Keratinocyte (primary cell): ENCODE data around the gene IGF2BP2. TPM values are rescaled to one million over a fixed set of nuclear protein-coding genes. Genes with fewer than 3 reads are reported as not detected.

Experiments
- DNase-seq: peaks from one replicate; pipeline ENCODE4 v3.0.0-alpha.2; 2011; ENCODE audit warnings: low read depth, missing footprints, low spot score
- FAIRE-seq: peaks from 2 replicates; lab custom pipeline; 2011; peaks lifted over from hg19 to GRCh38; lab: Jason Lieb, UNC
- H2AFZ ChIP-seq: 2 replicates; pipeline ENCODE4 v1.6.0; 2012; ENCODE audit warnings: low read length, control low read depth, inconsistent platforms; ENCODE audit not compliant: control insufficient read depth
- H3K27ac ChIP-seq: 2 replicates; pipeline ENCODE4 v1.5.1; 2011; ENCODE audit warnings: low read length; ENCODE audit not compliant: control insufficient read depth, insufficient read depth
- H3K27me3 ChIP-seq: 3 replicates; pipeline ENCODE4 v1.6.0; 2011; ENCODE audit warnings: low read length; ENCODE audit not compliant: control insufficient read depth, insufficient read depth; ENCODE audit errors: extremely low read depth
- H3K36me3 ChIP-seq, 2 experiments: 2 replicates in 1 of 2; 3 replicates in 1 of 2; pipeline ENCODE4 v1.5.1; 2011; ENCODE audit warnings: low read length in 2 of 2, mild to moderate bottlenecking in 1 of 2; ENCODE audit not compliant: control insufficient read depth in 2 of 2, insufficient read depth in 2 of 2; ENCODE audit errors: extremely low read depth in 1 of 2
- H3K4me1 ChIP-seq: 3 replicates; pipeline ENCODE4 v1.5.1; 2011; ENCODE audit warnings: low read length; ENCODE audit not compliant: control insufficient read depth, insufficient read depth; ENCODE audit errors: extremely low read depth
- H3K4me2 ChIP-seq: 3 replicates; pipeline ENCODE4 v1.6.0; 2011; ENCODE audit warnings: low read depth, low read length; ENCODE audit not compliant: control insufficient read depth, insufficient read depth; ENCODE audit errors: extremely low read depth
- H3K4me3 ChIP-seq, 3 experiments: fragments of 200-600 bp in 1 of 3; sonication (generic) in 1 of 3; 2 replicates in 2 of 3; 3 replicates in 1 of 3; pipeline ENCODE4 v1.5.1; 2011 to 2016; ENCODE audit warnings: low read length in 3 of 3, mild to moderate bottlenecking in 3 of 3, control low read depth in 2 of 3, inconsistent platforms in 1 of 3, low read depth in 1 of 3, mixed read lengths in 1 of 3, mixed run types in 1 of 3, moderate library complexity in 1 of 3; ENCODE audit not compliant: control insufficient read depth in 2 of 3, insufficient read depth in 2 of 3; ENCODE audit errors: extremely low read depth in 1 of 3
- H3K79me2 ChIP-seq: 2 replicates; pipeline ENCODE4 v1.6.0; 2012; ENCODE audit warnings: low read length; ENCODE audit not compliant: control insufficient read depth, insufficient read depth
- H3K9ac ChIP-seq: 3 replicates; pipeline ENCODE4 v1.6.0; 2011; ENCODE audit warnings: low read length; ENCODE audit not compliant: control insufficient read depth, insufficient read depth; ENCODE audit errors: extremely low read depth
- H3K9me1 ChIP-seq: 3 replicates; pipeline ENCODE4 v1.6.0; 2011; ENCODE audit warnings: low read length; ENCODE audit not compliant: control insufficient read depth, insufficient read depth; ENCODE audit errors: extremely low read depth
- H3K9me3 ChIP-seq: 2 replicates; pipeline ENCODE4 v1.5.1; 2012; ENCODE audit warnings: low read depth, low read length; ENCODE audit not compliant: control insufficient read depth
- H4K20me1 ChIP-seq: 3 replicates; pipeline ENCODE4 v1.6.0; 2011; ENCODE audit warnings: low read length; ENCODE audit not compliant: control insufficient read depth, insufficient read depth; ENCODE audit errors: extremely low read depth
- CTCF ChIP-seq, 3 experiments: IDR thresholded peaks in 1 of 3; conservative IDR thresholded peaks in 1 of 3; optimal IDR thresholded peaks in 1 of 3; 2 replicates in 2 of 3; 3 replicates in 1 of 3; pipeline versions ENCODE3 to v1.5.1; 2011; ENCODE audit warnings: low read length in 3 of 3, mild to moderate bottlenecking in 3 of 3, moderate library complexity in 2 of 3, control low read depth in 1 of 3, inconsistent platforms in 1 of 3; ENCODE audit not compliant: insufficient read depth in 2 of 3; ENCODE audit errors: extremely low read depth in 1 of 3
- EZH2 ChIP-seq: IDR thresholded peaks from one replicate; pipeline ENCODE4 v1.6.1; 2012; ENCODE audit warnings: inconsistent platforms, mild to moderate bottlenecking, low read length, moderate library complexity
- dilution Hi-C: fragments of 300-500 bp; cut with MboI; formaldehyde crosslinking; loops from one replicate; pipeline ENCODE4 v1.7.0; 2020; ENCODE audit warnings: low sequenced_read_pairs; ENCODE audit not compliant: extremely low pct_ligation_motif_present
- polyA plus RNA-seq, 5 experiments: library from polyadenylated mRNA; depleted of rRNA in 3 of 5; stranded (reverse) in 3 of 5; stranded (forward) in 1 of 5; unstranded in 1 of 5; fragments of >200 nt; gene quantifications; 1 replicate in 1 of 5; 2 replicates in 3 of 5; 3 replicates in 1 of 5; pipeline versions ENCODE4 v1.2.1 to v1.2.3, GENCODE V29; 2011 to 2012; ENCODE audit warnings: missing spikeins in 2 of 5, low read depth in 1 of 5, low replicate concordance in 1 of 5

IGF2BP2 gene
- polyA plus RNA-seq, 1 donor (not counting 4 experiments of a cell fraction or from before 2014, with no cell fraction given) = 21.2 TPM

- Histone ChIP-seq H3K27me3 (no peaks in the 10 kb centered on the region), H3K4me2 (no peak overlapping the region), H4K20me1 (no peaks in the 10 kb centered on the region), H3K4me3 (no peak overlapping the region), H3K4me1 (peaks cover 38% of the 10 kb centered on the region), H2AFZ (no peak overlapping the region), H3K9ac (no peak overlapping the region), H3K27ac (no peak overlapping the region), H3K36me3 (peaks cover 35 to 69% of the 10 kb centered on the region in 2 experiments), H3K9me3 (no peaks in the 10 kb centered on the region), H3K79me2 (no peaks in the 10 kb centered on the region), H3K9me1 (no peaks in the 10 kb centered on the region)
- dilution Hi-C loops = no loop called here
- TF ChIP-seq EZH2 = no peak
- FAIRE-seq (no peak), DNase-seq (no peak)
Observed at GRCh38 chr3:185653949-185654757, 170.7 kb downstream of the IGF2BP2 start.

- FAIRE-seq = no peak
- no peaks in the 10 kb centered on the region for H3K9me1 ChIP-seq
- H3K9me3 ChIP-seq = no peaks in the 10 kb centered on the region
- H3K36me3 ChIP-seq = peaks cover 46 to 67% of the 10 kb centered on the region in 2 experiments
- no peaks in the 10 kb centered on the region for H4K20me1 ChIP-seq
- no peak overlapping the region for H3K9ac ChIP-seq
- H3K27me3 ChIP-seq = no peaks in the 10 kb centered on the region
- dilution Hi-C loops = no loop called here
- no peak overlapping the region for H3K4me3 ChIP-seq
- H3K4me2 ChIP-seq = no peak overlapping the region
- DNase-seq = no peak
- no peaks in the 10 kb centered on the region for H3K79me2 ChIP-seq
- H2AFZ ChIP-seq = no peak overlapping the region
- peaks cover 16% of the 10 kb centered on the region for H3K4me1 ChIP-seq
- TF ChIP-seq EZH2 (no peak), CTCF (optimal IDR thresholded peaks at IDR 0.05 in 1 of 3, IDR thresholded peaks at IDR 0.05 in 1 of 3, conservative IDR thresholded peaks at IDR 0.05 in 1 of 3; ENCODE audit: extremely low read depth in 1 of 3, insufficient read depth in 2 of 3, low read length in 3 of 3) (no peak)
- no peak overlapping the region for H3K27ac ChIP-seq
Observed at GRCh38 chr3:185651971-185652370, 172.9 kb downstream of the IGF2BP2 start.
